GM12878 (cell line): ENCODE data around the gene CEP131. TPM values are rescaled to one million over a fixed set of nuclear protein-coding genes. Genes with fewer than 3 reads are reported as not detected.

ENCODE experiments used
- ATAC-seq: fragments of 200-7000 bp; cut with Tn5 transposase; 3 replicates; pipeline ENCODE4 v1.9.1; 2020; ENCODE audit warnings: mild to moderate bottlenecking, moderate library complexity
- BruUV-seq: library from RNA; stranded (reverse); fragments of 400-500 nt; replicated peaks from 2 replicates; lab custom pipeline; 2021; lab: Mats Ljungman, UMichigan
- CTCF ChIA-PET: fragments of 300-600 bp; sonication (Branson Sonifier 250); formaldehyde crosslinking; extraction: SDS; loops from one replicate; lab custom pipeline; 2021; ENCODE audit warnings: inconsistent platforms; lab: Yijun Ruan, JAX
- POLR2A ChIA-PET: fragments of 350-600 bp; formaldehyde crosslinking; extraction: SDS; loops from one replicate; lab custom pipeline; 2021; ENCODE audit warnings: inconsistent platforms; lab: Charles Lee
- RAD21 ChIA-PET: fragments of 300-600 bp; sonication (Branson Sonifier 250); formaldehyde crosslinking; loops from one replicate; lab custom pipeline; 2023; ENCODE audit warnings: antibody characterized with exemption; ENCODE audit not compliant: unreplicated experiment; lab: Charles Lee
- SMC1A ChIA-PET: fragments of 300-600 bp; sonication (Branson Sonifier 250); formaldehyde crosslinking; loops from one replicate; lab custom pipeline; 2023; ENCODE audit not compliant: unreplicated experiment, uncharacterized antibody; lab: Charles Lee
- DNase-seq: peaks from one replicate; pipeline ENCODE4 v3.0.0-alpha.2; 2011; ENCODE audit warnings: low read depth, low spot score
- FAIRE-seq: peaks from 3 replicates; lab custom pipeline; 2011; peaks lifted over from hg19 to GRCh38; lab: Jason Lieb, UNC
- H2AFZ ChIP-seq: 2 replicates; pipeline ENCODE4 v1.6.0; 2011; ENCODE audit warnings: low read depth, low read length, control low read depth; ENCODE audit not compliant: control insufficient read depth
- H3K27ac ChIP-seq: 2 replicates; pipeline ENCODE4 v1.5.1; 2011; ENCODE audit warnings: control low read depth; ENCODE audit not compliant: control insufficient read depth, insufficient read depth
- H3K27me3 ChIP-seq, 2 experiments: replicated peaks in 1 of 2; 2 replicates each; pipeline versions ENCODE4 v1.6.0 to v1.6.1; 2011; ENCODE audit warnings: low read length in 1 of 2; ENCODE audit not compliant: control insufficient read depth in 2 of 2, insufficient read depth in 2 of 2
- H3K36me3 ChIP-seq, 2 experiments: 2 replicates each; pipeline ENCODE4 v1.5.1; 2011; ENCODE audit warnings: low read length in 1 of 2; ENCODE audit not compliant: control insufficient read depth in 2 of 2, insufficient read depth in 2 of 2
- H3K4me1 ChIP-seq: 2 replicates; pipeline ENCODE4 v1.6.1; 2011; ENCODE audit warnings: mild to moderate bottlenecking, low read length, moderate library complexity, mixed read lengths; ENCODE audit not compliant: control insufficient read depth, insufficient read depth
- H3K4me2 ChIP-seq: 2 replicates; pipeline ENCODE4 v1.6.0; 2011; ENCODE audit warnings: control low read depth; ENCODE audit not compliant: control insufficient read depth, insufficient read depth
- H3K4me3 ChIP-seq: fragments of 200-600 bp; sonication (generic); 2 replicates; pipeline ENCODE4 v1.5.1; 2016
- H3K79me2 ChIP-seq: 2 replicates; pipeline ENCODE4 v1.6.0; 2011; ENCODE audit warnings: low read length; ENCODE audit not compliant: control insufficient read depth, insufficient read depth
- H3K9ac ChIP-seq: 2 replicates; pipeline ENCODE4 v1.8.0; 2011; ENCODE audit warnings: low read length, control low read depth, mixed read lengths; ENCODE audit not compliant: control insufficient read depth, insufficient read depth
- H3K9me3 ChIP-seq: replicated peaks from 3 replicates; pipeline ENCODE4 v1.5.1; 2011; ENCODE audit warnings: mild to moderate bottlenecking, low read length; ENCODE audit not compliant: control insufficient read depth, insufficient read depth
- H4K20me1 ChIP-seq: 2 replicates; pipeline ENCODE4 v1.6.0; 2011; ENCODE audit not compliant: control insufficient read depth, insufficient read depth
- BHLHE40 ChIP-seq, 2 experiments: fragments of 450-650 bp in 1 of 2; IDR thresholded peaks; 2 replicates each; pipeline ENCODE4 v1.6.1; 2011 to 2017; ENCODE audit warnings: low read depth in 2 of 2, borderline replicate concordance in 1 of 2, improper control_type of control experiment in 1 of 2, low read length in 1 of 2, mild to moderate bottlenecking in 1 of 2
- CEBPB ChIP-seq, 2 experiments: fragments of 150-350 bp in 1 of 2; IDR thresholded peaks; 2 replicates each; pipeline ENCODE4 v1.6.1; 2012 to 2014; ENCODE audit warnings: low read depth in 2 of 2, low read length in 2 of 2, borderline replicate concordance in 1 of 2, inconsistent platforms in 1 of 2
- ETV6 ChIP-seq, 2 experiments: fragments of 450-650 bp in 1 of 2; IDR thresholded peaks in 1 of 2; conservative IDR thresholded peaks in 1 of 2; 2 replicates each; pipeline ENCODE4 v1.6.1; 2014; ENCODE audit warnings: antibody characterized with exemption in 1 of 2, borderline replicate concordance in 1 of 2, low read depth in 1 of 2, mild to moderate bottlenecking in 1 of 2, moderate library complexity in 1 of 2
- FOXK2 ChIP-seq: fragments of 450-650 bp; IDR thresholded peaks from 2 replicates; pipeline ENCODE4 v1.6.1; 2017; ENCODE audit warnings: mild to moderate bottlenecking, moderate library complexity
- FOXM1 ChIP-seq: IDR thresholded peaks from 2 replicates; pipeline ENCODE4 v1.6.1; 2012; ENCODE audit warnings: low read depth, mild to moderate bottlenecking, inconsistent platforms, low read length, moderate library complexity
- JUND ChIP-seq: IDR thresholded peaks from 2 replicates; pipeline ENCODE4 v1.6.1; 2012; ENCODE audit warnings: low read depth, mild to moderate bottlenecking, low read length, improper control_type of control experiment, moderate library complexity
- KAT2A ChIP-seq: conservative IDR thresholded peaks from 2 replicates; pipeline ENCODE4 v1.6.1; 2011; ENCODE audit warnings: low read depth, low read length; ENCODE audit not compliant: control insufficient read depth
- POLR2A ChIP-seq: IDR thresholded peaks from 2 replicates; pipeline ENCODE4 v1.6.1; 2011; ENCODE audit warnings: low read depth, mild to moderate bottlenecking, low read length
- SKIL ChIP-seq: fragments of 450-650 bp; IDR thresholded peaks from 2 replicates; pipeline ENCODE4 v1.6.1; 2017; ENCODE audit warnings: mild to moderate bottlenecking, low read depth, inconsistent platforms; ENCODE audit not compliant: poor library complexity, severe bottlenecking
- SMAD5 ChIP-seq: IDR thresholded peaks from 2 replicates; pipeline ENCODE4 v1.6.1; 2016; ENCODE audit warnings: antibody characterized with exemption, low read depth
- WGBS: methylation state at CpG from one replicate; pipeline ENCODE4 v1.1.6; 2016; ENCODE audit warnings: low lambda C conversion rate; ENCODE audit not compliant: insufficient replicate concordance, insufficient coverage; ENCODE audit errors: missing lambda C conversion rate; 5-methylcytosine and 5-hydroxymethylcytosine counted together
- in situ Hi-C: fragments of 300-500 bp; cut with MboI; formaldehyde crosslinking; loops from 9 replicates; pipeline ENCODE4 v1.14.3; 2018; ENCODE audit warnings: mixed read lengths
- intact Hi-C: fragments of 100-400 bp; cut with micrococcal nuclease; formaldehyde crosslinking; loops from one replicate; pipeline ENCODE4 v1.14.2; 2022; ENCODE audit not compliant: unreplicated experiment
- polyA plus RNA-seq, 11 experiments: library from polyadenylated mRNA; depleted of rRNA in 4 of 11; unstranded in 6 of 11; stranded (reverse) in 5 of 11; fragments of >200 nt; fragmentation: Nextera tagmentation in 4 of 11; fragmentation: Illumina TruSeq in 1 of 11; extraction: Ambion mirVana in 4 of 11; extraction: Trizol in 1 of 11; gene quantifications; 1 replicate in 1 of 11; 2 replicates in 10 of 11; pipeline versions ENCODE4 v1.2.1 to v1.2.3, GENCODE V29; 2011 to 2016; ENCODE audit warnings: inconsistent platforms in 2 of 11, missing spikeins in 2 of 11, low read depth in 1 of 11
- total RNA-seq, 4 experiments: library from RNA; depleted of rRNA in 3 of 4; stranded (reverse); fragments of >200 nt in 3 of 4; fragmentation: Illumina TruSeq in 1 of 4; extraction: Trizol in 1 of 4; gene quantifications; 2 replicates each; pipeline versions ENCODE4 v1.2.1 to v1.2.3, GENCODE V29; 2013 to 2021
- TF ChIP-seq, protein P1 (sequence below): fragments of 150-350 bp; IDR thresholded peaks from 2 replicates; pipeline ENCODE4 v1.6.1; 2014; ENCODE audit warnings: mild to moderate bottlenecking, low read depth, low read length

CEP131 gene
- total and polyA plus RNA-seq, 10 of the 15 experiments (the other 5 are each of a cell fraction or from before 2014, with no cell fraction given), result 0.05 to 17.3 (median 6.7) TPM

DNA sequence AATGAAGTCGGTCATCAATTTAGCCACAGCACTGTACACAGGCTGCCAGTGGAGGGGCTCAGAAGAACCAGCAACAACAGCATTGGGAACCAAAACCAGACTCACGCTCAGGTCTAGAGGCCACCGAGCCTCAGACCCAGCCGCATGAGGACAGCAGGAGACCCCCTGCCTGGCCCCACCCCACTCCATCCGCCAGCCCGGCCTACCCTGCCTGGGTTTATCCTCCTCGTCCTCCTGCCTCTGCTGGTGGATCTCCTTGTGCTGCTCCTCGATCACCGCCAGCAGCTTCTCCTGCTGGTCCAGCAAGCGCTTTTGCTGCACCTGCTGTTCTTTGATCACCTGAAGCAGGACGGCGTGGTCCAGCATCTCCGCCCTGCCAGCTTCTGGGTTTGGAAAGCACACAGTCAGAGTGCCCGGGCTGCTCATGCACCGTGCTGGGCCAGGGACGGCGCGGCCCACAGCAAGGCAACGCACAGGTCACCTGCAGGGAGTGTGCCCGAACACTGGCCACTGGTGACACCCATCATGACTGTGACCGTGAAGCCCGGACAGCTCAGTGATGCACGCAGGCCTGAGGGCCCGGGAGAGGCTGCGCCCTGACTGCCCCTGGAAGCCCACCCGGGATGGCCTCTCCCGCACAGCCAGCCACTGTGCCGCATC, 24.0 kb upstream of the CEP131 start:
- Histone ChIP-seq H3K9ac (no peak overlapping the region), H3K36me3 (peaks cover 0 to 2% of the 10 kb centered on the region in 2 experiments; a peak in 3 of 4 replicates), H2AFZ (no peak overlapping the region), H3K27ac (no peak overlapping the region), H3K27me3 (no peaks in the 10 kb centered on the region), H3K4me3 (no peak overlapping the region), H3K4me2 (no peak overlapping the region), H3K79me2 (no peaks in the 10 kb centered on the region), H4K20me1 (no peaks in the 10 kb centered on the region), H3K9me3 (no peaks in the 10 kb centered on the region), H3K4me1 (peaks cover 18% of the 10 kb centered on the region)
- SMC1A ChIA-PET, result no interaction called here
- RAD21 ChIA-PET, result interaction anchor here (0.7 kb wide), 1 partner anchor 62 kb away, joined by 3 read pairs; no protein-coding TSS in a partner anchor
- CTCF ChIA-PET, result interaction anchor here (0.7 kb wide), 1 partner anchor 95 kb away, joined by 3 read pairs; no protein-coding TSS in a partner anchor
- BruUV-seq, result TSS peak; percentile 67
- TF ChIP-seq KAT2A (no peak), POLR2A (peak; percentile 74)
- no peak for DNase-seq
- 97% methylated on average over 24 of the region's 28 CpGs for WGBS
- in situ Hi-C loops, result loop anchor here (25.0 kb wide), 1 partner anchor 235 kb away; no protein-coding TSS in a partner anchor
- intact Hi-C loops, result no loop called here
- POLR2A ChIA-PET, result no interaction called here
- ATAC-seq, result no peak
- no peak for FAIRE-seq

- CTCF ChIA-PET, result interaction anchor here (0.7 kb wide), 1 partner anchor 95 kb away, joined by 3 read pairs; no protein-coding TSS in a partner anchor
- DNase-seq (no peak), FAIRE-seq (no peak), ATAC-seq (no peak)
- RAD21 ChIA-PET, result interaction anchor here (0.7 kb wide), 1 partner anchor 63 kb away, joined by 3 read pairs; no protein-coding TSS in a partner anchor
- H2AFZ ChIP-seq, result no peak overlapping the region
- no peaks in the 10 kb centered on the region for H3K9me3 ChIP-seq
- 98% methylated on average over 9 of the region's 10 CpGs for WGBS
- H3K36me3 ChIP-seq, result peaks cover 2% of the 10 kb centered on the region in 2 experiments; a peak in 3 of 4 replicates
- H3K4me1 ChIP-seq, result peaks cover 20% of the 10 kb centered on the region
- no peak overlapping the region for H3K4me2 ChIP-seq
- peaks cover 3% of the 10 kb centered on the region for H3K79me2 ChIP-seq
- in situ Hi-C loops, result loop anchor here (25.0 kb wide), 1 partner anchor 234 kb away; no protein-coding TSS in a partner anchor
- SMC1A ChIA-PET, result no interaction called here
- no TSS peak for BruUV-seq
- H3K27me3 ChIP-seq, result no peaks in the 10 kb centered on the region
- intact Hi-C loops, result no loop called here
- H3K9ac ChIP-seq, result no peak overlapping the region
- H4K20me1 ChIP-seq, result no peaks in the 10 kb centered on the region
- POLR2A ChIA-PET, result no interaction called here
- H3K4me3 ChIP-seq, result no peak overlapping the region
- H3K27ac ChIP-seq, result no peak overlapping the region
- TF ChIP-seq, protein P1, sequence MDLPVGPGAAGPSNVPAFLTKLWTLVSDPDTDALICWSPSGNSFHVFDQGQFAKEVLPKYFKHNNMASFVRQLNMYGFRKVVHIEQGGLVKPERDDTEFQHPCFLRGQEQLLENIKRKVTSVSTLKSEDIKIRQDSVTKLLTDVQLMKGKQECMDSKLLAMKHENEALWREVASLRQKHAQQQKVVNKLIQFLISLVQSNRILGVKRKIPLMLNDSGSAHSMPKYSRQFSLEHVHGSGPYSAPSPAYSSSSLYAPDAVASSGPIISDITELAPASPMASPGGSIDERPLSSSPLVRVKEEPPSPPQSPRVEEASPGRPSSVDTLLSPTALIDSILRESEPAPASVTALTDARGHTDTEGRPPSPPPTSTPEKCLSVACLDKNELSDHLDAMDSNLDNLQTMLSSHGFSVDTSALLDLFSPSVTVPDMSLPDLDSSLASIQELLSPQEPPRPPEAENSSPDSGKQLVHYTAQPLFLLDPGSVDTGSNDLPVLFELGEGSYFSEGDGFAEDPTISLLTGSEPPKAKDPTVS, result no peak
- no peak for TF ChIP-seq ETV6 (conservative IDR thresholded peaks at IDR 0.05 in 1 of 2, IDR thresholded peaks at IDR 0.05 in 1 of 2; ENCODE audit: borderline replicate concordance in 1 of 2, low read depth in 1 of 2)
- no peak for TF ChIP-seq FOXM1
- TF ChIP-seq SMAD5, result no peak
- no peak for TF ChIP-seq SKIL
- TF ChIP-seq FOXK2, result no peak
- TF ChIP-seq CEBPB (IDR thresholded peaks at IDR 0.05; ENCODE audit: borderline replicate concordance in 1 of 2, low read depth in 2 of 2, low read length in 2 of 2), result no peak
- TF ChIP-seq JUND, result no peak
- no peak for TF ChIP-seq BHLHE40 (IDR thresholded peaks at IDR 0.05; ENCODE audit: borderline replicate concordance in 1 of 2, low read depth in 2 of 2, low read length in 1 of 2)
Measured at GRCh38 chr17:81246343-81246670, 23.5 kb upstream of the CEP131 start.
